Measurements from ENCODE around the gene RPL31. TPM values are rescaled to one million over a fixed set of nuclear protein-coding genes. Genes with fewer than 3 reads are reported as not detected.
A peak's percentile ranks its signal among the peaks of the same experiment; 100 is the strongest.

RPL31 gene
- total RNA-seq, 1 donor from 2014 or later: 1,542 TPM

DNA sequence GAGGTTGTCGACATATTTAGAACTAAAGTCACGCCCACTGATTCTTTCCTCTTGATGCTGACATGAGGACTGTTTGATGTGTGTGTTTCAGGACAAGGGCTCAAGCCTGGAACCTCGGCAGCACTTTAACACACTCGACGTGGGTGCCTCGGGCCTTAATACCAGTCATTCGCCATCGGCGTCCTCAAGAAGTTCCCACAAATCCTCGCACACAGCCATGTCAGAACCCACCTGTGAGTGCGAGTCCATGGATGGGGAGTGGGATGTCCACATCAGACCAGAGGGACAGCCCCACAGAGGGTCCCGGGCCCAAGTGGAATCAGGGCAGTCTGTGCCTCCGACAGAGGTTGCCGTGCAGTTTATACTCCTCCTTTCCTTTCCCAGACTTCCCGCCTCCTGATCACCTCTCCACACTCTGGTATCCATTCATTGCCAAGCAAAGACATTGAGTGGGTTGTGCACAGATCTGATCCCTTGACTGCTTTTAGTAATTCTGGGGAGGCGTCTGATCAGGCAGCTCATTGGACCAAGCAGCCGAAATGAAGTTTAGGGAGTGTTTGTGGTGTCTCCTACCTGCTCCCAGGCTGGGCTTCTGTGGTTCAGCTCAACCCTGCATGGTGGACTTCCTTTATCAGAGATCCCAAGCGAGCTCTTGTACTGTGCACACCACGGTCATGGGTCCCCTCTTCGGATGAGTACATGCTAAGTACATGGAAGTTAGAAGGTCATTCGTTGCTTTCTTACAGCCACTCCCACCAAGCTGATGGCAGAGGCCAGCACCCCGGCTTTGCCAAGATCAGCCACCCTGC lies 27.2 kb upstream of the RPL31 start:
- DNase-seq (ENCODE audit: low read depth in 2 of 2): no peak

DNA sequence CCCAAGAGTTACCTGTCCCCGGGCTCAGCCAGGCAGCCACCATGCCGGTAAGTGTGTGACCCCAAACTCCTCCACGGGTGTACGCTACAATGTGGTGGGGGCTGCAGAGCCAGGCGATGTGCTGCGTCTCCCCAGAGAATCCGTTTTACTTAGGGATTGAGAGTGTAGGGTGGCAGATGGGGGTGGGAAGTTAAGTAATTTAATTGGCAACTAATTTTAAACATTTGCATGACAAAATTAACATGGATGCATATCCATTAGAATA lies 26.6 kb upstream of the RPL31 start:
- DNase-seq (ENCODE audit: low read depth in 2 of 2): no peak

DNA sequence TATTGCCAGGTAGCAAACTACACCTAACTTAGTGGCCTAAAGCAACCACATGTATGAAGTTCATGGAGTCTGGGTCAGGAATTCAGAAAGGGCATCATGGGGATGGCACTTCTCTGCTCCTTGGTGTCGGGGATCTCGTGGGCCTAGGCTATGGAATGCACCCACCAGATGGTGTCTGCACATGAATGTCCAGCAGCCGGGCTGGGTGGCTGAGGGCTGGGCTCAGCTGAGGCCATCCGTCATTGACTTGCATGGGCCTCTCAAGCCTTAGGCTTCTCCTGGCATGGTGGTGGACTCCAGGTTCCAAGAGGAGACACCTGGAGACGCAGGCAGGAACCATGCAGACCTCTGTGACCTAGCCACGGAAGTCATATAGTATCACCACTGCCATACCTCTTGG lies 26.0 kb upstream of the RPL31 start:
- DNase-seq (ENCODE audit: low read depth in 2 of 2): no peak

DNA sequence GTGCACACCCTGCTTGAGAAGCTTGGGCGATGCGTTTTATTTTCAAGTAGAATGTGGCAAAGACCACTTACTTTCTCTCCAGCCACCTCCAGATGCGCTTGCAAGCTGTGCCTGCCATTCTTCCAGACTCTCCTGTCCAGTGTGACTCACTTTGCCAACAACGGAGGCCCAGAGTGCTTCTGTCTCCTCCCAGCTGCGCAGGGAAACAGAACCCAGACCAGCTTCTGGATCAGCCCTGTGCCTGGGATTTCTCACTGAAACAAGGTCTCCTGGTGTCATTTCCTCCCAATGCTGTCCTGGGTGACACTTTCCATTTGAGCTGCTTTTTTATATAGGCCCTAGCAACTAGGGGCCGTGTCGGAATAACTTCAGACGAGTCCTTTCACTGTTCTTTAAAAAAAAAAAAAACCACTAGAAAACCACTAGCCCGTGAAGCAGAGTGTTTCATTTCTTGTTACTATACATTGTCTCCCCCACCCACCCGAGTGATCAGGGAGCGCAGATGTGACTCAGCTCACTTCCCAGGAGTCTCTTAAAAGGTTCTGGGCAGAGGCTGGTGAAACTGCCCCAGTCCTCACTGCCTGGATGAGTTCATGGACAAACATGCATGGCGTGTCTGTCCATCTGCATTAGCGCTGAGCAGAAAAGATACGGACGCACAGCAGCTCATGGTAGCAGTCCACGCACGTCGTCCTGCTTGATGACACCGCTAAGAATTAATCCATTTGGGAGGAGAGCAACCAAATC lies 25.3 kb upstream of the RPL31 start:
- peak in 1 of 2 donors; percentile 41 for DNase-seq (ENCODE audit: low read depth in 2 of 2)

DNA sequence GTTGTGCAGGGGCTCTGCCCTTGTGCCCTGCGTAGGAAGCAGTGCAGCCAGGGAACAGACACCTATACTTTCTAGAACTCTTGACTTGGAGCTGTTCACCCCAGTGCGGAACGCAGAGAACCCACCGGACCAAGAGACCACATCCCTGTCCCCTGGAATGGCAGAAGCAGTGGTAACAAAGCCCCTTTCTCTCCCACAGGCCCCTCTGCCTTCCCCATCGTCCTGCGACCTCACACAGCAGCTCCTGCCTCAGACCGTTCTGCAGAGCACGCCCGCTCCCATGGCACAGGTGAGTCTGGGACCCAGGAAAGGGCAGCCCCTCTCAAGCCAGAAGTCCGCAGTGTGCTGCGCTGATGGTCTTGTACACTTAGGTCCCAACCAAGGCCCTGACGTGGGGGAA lies 24.6 kb upstream of the RPL31 start:
- no peak for DNase-seq (ENCODE audit: low read depth in 2 of 2)

DNA sequence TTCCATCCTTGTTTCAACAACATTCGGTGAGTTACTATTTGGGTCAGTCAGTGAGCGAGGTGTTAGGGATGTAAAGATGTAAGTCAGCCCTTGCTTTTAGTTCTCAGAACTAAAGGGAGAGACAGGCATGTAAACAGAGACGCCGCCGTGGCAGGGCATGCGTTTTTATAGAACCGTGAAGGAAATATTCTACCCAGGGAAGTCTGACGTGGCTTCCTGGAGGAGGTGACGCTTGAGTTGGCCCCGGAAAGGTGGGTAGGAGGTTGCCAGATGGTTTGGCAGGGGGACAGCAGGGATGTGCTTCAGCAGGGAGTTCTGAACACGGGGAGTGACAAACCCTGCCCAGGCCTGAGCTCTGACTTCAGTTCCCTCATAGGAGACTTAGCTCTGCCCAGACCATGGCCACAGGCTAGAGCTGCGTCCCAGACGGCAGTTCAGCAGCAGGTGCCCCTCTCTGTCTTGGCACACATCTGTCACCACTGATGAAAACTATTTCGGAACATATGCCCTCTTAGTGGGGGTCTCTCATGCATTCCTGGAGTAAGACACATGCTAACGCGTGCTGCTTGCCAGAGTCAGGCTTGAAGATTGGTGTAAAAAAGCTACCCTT lies 23.4 kb upstream of the RPL31 start:
- peak; percentile 89 to 90 for DNase-seq (ENCODE audit: low read depth in 2 of 2)

DNA sequence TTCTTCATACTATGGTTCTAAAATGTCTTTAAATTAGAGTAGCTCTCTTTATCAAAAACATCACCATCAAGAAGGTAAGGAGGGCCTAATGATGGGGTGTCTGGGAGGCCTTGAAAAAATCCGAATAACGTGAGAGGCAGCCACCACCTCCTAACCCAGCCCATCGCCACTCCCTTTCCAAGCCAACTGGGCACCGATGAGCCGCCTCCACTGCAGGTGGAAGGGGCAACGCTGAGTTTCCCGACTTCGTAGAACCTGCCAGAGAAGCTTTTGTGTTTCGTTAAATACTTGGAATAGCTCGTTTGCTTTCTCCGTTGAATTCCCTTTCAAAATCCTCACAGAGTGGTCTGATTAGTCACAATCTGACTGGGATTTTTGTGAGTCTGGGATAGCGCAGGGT lies 22.0 kb upstream of the RPL31 start:
- DNase-seq (ENCODE audit: low read depth in 2 of 2): no peak

DNA sequence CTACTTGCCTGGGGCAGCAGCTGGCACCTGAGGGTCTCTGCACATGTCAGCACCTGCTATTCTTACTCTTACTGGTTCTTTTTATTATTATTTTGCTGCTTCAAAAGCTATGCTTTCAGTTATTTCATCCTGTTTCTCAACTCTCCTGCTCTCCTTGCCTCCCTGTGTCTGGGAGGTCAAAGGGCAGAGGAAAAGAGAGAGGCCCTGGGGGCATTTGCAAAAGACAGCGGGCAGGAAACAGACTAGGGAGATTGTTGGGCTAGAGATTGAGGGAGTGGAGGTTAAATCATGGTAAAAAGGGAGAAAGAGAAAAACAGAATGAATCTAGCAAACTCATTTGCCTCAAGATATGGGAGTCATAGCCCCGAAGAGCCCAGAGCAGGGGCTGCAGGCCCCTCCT lies 21.1 kb upstream of the RPL31 start:
- no peak for DNase-seq (ENCODE audit: low read depth in 2 of 2)

DNA sequence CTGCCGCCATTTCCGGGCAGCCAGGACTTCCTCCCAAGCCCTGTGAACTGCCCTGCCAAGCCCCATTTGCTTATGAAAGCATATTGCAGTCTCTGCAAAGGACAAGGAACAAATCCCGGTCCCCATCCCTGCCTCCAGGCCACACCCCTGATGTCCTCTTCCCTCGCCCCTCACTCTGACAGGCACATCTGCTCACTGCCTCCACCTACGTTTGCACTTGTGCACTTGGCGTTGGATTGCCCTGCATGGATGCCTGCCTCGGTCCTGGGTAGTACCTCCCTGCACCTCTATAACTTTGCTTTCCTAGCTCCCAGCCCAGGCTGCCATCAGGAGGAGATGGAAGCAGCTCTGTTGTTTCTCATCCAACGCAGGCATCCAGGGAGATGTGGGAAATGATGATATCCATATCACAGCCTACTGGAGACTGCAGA lies 19.6 kb upstream of the RPL31 start:
- no peak for DNase-seq (ENCODE audit: low read depth in 2 of 2)

DNA sequence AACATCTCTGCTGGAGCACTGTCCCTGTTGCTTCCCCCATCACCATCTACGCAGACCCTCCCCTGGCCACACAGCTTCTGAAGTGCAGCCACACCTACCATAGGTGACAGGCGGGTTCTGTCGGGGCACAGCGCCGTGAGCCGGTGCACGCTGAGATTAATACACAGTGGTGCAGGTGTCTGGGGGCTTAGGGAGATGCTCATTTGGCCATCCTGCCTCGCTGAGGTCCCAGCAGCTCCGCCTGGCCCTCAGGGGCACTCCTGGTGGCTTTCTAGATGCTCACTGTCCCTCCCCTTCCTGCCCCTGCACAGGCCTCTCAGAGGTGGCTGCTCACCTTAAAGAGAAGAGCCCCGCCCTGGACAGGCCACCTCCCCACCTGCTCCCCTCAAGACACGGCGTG lies 18.9 kb upstream of the RPL31 start:
- DNase-seq (ENCODE audit: low read depth in 2 of 2): no peak

DNA sequence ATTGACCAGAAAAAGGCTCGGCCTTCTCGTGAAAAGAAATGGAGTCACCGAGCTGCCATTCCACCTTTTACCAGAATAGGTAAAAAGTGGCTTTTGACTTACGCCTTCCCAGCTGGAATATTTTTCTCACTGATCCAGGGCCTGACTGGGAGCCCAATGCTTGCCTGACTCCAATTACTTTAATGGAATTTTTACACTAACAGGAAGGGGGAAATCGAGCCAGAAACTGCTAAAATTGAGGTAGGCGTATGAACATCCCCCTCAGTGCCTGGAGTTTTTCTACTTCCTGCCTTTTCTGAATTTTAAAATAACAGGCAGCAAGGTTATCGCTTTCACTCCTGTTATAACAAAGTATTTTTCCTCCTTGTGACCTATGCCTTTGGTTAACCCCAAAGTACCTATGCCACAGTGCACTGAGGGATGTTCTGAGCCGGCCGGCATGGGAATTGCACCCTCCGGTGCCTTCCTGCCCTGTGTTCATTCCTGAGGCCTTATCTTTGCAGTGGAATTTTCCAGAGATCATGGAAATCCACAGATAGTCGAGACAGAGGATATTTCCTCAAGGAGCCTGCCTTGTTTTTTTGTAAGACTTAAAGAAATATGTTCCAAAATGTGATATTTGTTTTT lies 18.3 kb upstream of the RPL31 start:
- DNase-seq (ENCODE audit: low read depth in 2 of 2): peak in 1 of 2 donors; percentile 84

DNA sequence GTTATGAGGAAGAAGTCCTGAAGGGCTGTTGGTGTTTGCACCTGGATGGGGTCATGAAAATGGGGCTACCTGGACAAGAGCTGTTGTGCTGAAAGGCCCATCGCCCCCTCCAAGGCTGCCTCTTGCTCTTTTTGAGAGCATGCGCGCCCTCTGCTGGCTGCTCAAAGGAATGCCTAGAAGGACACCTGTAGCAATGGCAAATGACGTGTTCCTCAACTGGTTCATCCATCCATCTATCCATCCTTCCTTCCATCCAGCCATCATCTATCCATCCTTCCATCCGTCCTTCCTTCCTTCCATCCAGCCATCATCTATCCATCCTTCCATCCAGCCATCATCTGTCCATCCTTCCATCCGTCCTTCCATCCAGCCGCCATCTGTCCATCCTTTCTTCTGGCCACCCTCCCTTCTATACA lies 17.2 kb upstream of the RPL31 start:
- DNase-seq (ENCODE audit: low read depth in 2 of 2): peak; percentile 79 to 92

DNA sequence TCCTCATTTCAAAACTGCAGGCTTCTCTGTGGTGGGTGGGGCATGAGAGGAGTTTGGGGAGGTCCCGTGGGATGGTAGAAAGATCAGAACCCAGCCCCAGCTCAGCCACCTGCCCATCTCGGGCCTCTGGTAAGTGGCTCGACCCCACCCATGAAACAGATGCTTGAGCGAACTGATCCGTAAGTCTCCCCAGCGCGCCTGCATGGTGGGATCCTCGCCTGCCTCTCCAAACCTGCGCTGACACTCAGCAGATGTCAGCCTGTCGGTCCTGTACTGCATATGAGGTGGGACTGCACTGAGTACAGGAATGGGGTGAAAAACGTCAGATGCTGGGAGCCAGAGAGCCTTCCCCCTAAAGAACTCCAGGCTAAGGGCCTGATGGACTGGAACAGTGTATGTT lies 15.9 kb upstream of the RPL31 start:
- DNase-seq (ENCODE audit: low read depth in 2 of 2): no peak

DNA sequence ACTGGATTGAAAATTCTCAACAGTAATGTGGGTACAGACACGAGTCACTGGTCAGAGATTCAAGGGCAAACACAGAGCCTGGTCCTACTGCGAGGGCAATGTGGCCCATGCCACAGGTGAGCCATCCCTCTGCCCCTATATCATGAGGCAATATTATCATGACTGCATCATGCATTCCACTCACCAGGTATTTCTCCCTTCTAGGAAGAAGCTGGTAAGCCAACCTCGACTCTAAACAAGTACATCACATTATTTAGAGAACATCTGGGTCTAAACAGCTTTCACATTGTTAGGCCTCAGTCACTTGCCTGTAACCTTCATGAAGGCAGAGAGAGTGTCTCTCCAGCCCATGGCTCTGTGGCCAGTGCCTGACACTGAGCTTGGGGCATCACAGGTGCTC lies 14.6 kb upstream of the RPL31 start:
- no peak for DNase-seq (ENCODE audit: low read depth in 2 of 2)

DNA sequence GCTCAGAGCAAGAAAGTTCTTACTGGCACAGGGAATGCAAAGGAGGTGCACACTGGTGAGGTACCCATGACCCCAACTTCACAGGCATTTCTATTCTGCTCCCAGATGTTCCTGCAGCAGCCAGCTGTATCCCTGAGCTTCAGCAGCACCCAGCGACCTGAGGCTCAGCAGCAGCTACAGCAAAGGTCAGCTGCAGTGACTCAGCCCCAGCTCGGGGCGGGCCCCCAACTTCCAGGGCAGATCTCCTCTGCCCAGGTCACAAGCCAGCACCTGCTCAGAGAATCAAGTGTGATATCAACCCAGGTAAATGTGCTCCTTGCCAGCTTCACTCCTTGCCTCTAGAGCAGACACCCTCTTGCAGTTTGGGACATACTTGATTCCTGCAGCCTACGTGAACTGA lies 14.1 kb upstream of the RPL31 start:
- DNase-seq (ENCODE audit: low read depth in 2 of 2): no peak

DNA sequence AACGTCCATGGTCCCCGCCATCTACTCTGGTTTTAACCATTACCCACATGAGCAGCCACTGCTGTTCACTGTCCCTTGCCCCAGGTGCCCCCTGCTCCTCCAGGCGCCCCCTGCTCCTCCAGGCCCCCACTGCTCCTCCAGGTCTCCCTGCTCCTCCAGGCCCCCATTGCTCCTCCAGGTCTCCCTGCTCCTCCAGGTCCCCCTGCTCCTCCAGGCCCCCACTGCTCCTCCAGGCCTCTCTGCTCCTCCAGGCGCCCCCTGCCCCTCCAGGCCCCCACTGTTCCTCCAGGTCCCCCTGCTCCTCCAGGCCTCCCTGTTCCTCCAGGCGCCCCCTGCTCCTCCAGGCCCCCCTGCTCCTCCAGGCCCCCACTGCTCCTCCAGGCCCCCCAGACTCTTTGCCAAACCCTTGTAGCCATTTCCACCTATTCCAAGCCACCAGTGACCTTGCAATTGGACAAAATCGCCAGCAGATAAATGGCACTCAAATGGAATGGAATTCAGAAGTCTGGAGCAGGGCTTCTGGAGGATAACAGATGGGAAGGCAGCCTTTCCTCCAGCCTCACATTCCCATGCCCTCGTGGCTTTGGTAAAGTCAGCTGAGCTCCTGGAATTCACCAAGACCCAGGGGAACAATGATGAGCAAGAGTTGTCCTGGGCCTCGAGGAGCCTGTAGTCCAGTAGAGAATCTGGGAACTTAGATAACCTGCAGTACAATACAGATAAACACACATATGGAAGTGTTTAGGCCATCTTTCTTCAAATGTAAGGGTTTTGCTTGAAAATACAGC lies 13.3 kb upstream of the RPL31 start:
- no peak for DNase-seq (ENCODE audit: low read depth in 2 of 2)

DNA sequence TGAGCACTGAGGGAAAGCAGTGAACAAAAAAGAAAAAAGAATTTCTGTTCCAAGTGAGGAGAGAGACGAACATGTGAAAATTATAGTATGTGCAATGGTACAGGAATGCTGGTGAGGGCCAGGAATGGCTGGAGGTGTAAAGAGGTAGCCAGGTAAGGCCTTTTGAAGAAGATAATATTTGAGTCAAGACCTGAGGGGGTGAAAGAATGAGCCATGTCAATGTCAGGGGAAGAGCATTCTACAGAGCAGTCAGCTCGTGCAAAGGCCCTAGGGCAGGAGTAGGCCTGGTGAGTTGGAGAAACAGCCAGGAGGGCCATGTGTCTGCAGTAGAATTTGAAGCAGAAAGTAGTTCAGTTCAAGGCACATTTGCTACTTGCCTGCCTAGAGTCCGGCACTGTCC lies 12.4 kb upstream of the RPL31 start:
- DNase-seq (ENCODE audit: low read depth in 2 of 2): no peak

DNA sequence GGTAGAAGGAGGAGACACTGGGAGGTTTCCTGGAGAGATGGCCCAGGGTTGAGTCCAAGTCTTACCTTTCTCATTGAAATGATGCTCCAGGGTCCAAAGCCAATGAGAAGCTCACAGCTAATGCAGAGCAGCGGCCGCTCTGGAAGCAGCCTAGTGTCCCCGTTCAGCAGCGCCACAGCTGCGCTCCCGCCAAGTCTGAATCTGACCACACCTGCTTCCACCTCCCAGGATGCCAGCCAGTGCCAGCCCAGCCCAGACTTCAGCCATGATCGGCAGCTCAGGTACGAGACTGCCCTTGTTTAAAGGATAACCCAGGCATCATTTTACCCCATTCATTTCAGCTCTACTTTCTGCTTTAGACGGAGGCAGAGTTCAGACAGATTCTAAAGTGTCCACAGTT lies 11.9 kb upstream of the RPL31 start:
- no peak for DNase-seq (ENCODE audit: low read depth in 2 of 2)

DNA sequence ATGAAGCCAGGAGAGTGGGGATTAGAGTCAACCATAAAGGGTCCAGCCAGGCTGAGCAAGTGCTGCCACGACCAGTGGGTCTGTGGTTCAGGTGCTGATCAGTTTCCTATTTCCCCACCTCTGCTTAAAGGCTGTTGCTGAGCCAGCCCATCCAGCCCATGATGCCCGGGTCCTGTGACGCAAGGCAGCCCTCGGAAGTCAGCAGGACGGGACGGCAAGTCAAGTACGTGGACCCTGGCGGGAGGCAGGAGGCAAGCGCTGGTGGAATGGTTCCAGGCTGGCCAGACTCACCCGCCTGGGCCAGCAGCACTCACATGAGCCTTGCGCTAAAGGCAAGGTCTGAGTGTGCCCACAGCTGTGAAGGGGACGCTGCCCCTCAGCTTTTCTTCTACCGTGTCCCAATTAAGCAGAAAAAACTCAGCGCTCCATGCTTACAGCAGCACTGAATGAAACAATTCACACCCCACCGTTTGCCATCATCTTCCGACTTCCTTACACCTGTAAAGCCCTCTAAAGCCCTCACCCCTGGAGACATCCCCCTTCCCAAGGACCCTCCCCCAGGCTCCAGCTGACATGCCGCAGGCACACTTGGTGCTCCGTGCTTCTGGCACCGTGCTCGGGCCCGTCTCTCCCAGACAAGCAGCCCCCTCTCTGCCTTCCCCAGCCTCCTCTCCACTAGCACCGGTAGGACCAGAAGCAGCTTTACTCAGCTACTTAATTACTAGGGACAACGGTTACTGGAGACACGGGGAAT lies 11.3 kb upstream of the RPL31 start:
- no peak for DNase-seq (ENCODE audit: low read depth in 2 of 2)

DNA sequence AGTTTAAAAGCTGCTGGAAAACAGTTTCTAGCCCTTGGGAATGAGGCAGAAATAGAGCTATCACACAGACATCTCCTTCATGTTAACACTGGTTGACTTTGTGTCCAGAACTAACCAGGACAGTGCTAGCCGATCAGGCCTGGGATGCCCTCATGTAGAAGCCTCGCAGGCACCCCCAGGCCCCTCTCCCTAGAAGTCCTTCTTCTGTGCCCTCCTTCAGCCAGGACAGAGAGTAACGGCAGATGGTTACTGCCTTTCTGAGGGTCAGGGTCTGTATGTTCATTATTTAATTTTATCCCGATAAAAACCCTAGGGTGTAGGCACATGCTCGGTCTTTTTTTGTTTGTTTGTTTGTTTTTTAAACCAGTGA lies 10.7 kb upstream of the RPL31 start:
- DNase-seq (ENCODE audit: low read depth in 2 of 2): no peak

DNA sequence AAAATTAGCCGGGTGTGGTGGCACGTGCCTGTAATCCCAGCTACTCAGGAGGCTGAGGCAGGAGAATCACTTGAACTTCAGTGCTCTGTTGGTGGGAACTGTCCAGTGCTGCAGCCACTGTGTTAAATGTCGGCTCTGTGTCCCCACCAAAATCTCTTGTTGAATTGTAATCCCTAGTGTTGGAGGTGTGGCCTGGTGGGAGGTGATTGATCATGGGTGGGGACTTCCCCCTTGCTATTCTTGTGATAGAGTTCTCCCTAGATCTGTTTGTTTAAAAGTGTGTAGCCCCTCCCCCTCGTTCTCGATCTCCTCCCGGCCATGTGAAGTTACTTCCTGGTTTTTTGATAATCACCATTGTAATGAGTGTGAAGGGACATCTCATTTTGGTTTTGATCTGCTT lies 9.8 kb upstream of the RPL31 start:
- DNase-seq (ENCODE audit: low read depth in 2 of 2): no peak

Measured in lung microvascular endothelial cell (primary cell).